ENCODE measurements around the gene P3H2. TPM values are rescaled to one million over a fixed set of nuclear protein-coding genes. Genes with fewer than 3 reads are reported as not detected.
A peak's percentile ranks its signal among the peaks of the same experiment; 100 is the strongest.

The P3H2 gene
- total and polyA plus RNA-seq, 9 of the 15 experiments (the other 6 are each of a cell fraction or from before 2014, with no cell fraction given): 0.04 to 0.26 (median 0.22) TPM; not detected in 6

DNA sequence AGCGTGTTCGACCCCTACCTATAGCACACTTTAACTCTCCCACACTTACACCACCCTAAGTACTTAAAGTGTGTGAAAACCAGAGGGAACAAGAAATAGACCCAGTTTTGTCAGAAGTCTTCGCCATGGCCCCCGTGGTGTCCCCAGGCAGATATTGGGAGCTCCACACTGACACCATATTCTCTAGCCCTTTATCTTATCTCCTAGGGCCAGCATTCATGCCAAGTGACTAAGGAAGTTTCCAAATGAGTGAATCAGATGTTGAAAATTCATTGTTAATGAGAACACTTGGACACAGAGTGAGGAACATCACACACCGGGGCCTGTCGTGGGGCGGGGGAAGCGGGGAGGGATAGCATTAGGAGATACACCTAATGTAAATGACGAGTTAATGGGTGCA lies 31.8 kb downstream of the P3H2 start:
- Histone ChIP-seq H4K20me1 (replicated peaks; ENCODE audit: control insufficient read depth, insufficient read depth, low read length) (no peaks in the 10 kb centered on the region), H3K9me1 (ENCODE audit: control insufficient read depth, insufficient read depth, low read length) (no peaks in the 10 kb centered on the region), H2AFZ (ENCODE audit: low read depth, low read length) (no peak overlapping the region), H3K79me2 (ENCODE audit: control insufficient read depth, insufficient read depth, low read length) (no peaks in the 10 kb centered on the region), H3K27ac (ENCODE audit: extremely low read depth, low read depth, low read length) (no peak overlapping the region), H3K36me3 (ENCODE audit: control insufficient read depth, insufficient read depth, low read length) (no peaks in the 10 kb centered on the region), H3K9me3 (replicated peaks; ENCODE audit: control insufficient read depth, insufficient read depth, low read depth, low read length) (no peaks in the 10 kb centered on the region), H3K4me2 (ENCODE audit: insufficient read depth, low read length) (no peak overlapping the region), H3K4me3 (no peak overlapping the region), H3K9ac (ENCODE audit: insufficient read depth in 1 of 2, low read depth in 2 of 2, low read length in 2 of 2) (no peak overlapping the region), H3K4me1 (replicated peaks in 1 of 2; ENCODE audit: control insufficient read depth in 2 of 2, insufficient read depth in 2 of 2, low read length in 2 of 2) (no peaks in the 10 kb centered on the region), H3K27me3 (ENCODE audit: control insufficient read depth in 2 of 2, insufficient read depth in 2 of 2, low read length in 2 of 2) (no peaks in the 10 kb centered on the region)
- no TSS peak for BruUV-seq (replicated peaks)
- intact Hi-C loops (cut with micrococcal nuclease) (no loop called here), in situ Hi-C loops (cut with MboI) (no loop called here)
- FAIRE-seq (no peak), ATAC-seq (no peak), DNase-seq (ENCODE audit: extremely low read depth in 1 of 4, low spot score in 3 of 4) (peak in 1 of 4 experiments; percentile 3)
- POLR2A ChIA-PET: no interaction called here
- CTCF ChIA-PET (ENCODE audit: low intra/inter-chr PET ratio): no interaction called here
- TF ChIP-seq ZNF311 (CRISPR knock-in tag; IDR thresholded peaks at IDR 0.05) (peak; percentile 83; the same call in 1 of the 2 replicates), RBM25 (IDR thresholded peaks at IDR 0.05; ENCODE audit: low read depth, low read length, severe bottlenecking) (no peak), CSDE1 (IDR thresholded peaks at IDR 0.05) (no peak), SMAD3 (CRISPR knock-in tag; conservative IDR thresholded peaks at IDR 0.05) (no peak)
- TF ChIP-seq, protein P1, sequence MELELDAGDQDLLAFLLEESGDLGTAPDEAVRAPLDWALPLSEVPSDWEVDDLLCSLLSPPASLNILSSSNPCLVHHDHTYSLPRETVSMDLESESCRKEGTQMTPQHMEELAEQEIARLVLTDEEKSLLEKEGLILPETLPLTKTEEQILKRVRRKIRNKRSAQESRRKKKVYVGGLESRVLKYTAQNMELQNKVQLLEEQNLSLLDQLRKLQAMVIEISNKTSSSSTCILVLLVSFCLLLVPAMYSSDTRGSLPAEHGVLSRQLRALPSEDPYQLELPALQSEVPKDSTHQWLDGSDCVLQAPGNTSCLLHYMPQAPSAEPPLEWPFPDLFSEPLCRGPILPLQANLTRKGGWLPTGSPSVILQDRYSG (tag; conservative IDR thresholded peaks at IDR 0.05; ENCODE audit: low read depth): peak; percentile 84; the same call in 1 of the 2 replicates
- WGBS (ENCODE audit: insufficient coverage, low coverage, missing lambda C conversion rate): under 1% methylated on average over 8 of the region's 9 CpGs

DNA sequence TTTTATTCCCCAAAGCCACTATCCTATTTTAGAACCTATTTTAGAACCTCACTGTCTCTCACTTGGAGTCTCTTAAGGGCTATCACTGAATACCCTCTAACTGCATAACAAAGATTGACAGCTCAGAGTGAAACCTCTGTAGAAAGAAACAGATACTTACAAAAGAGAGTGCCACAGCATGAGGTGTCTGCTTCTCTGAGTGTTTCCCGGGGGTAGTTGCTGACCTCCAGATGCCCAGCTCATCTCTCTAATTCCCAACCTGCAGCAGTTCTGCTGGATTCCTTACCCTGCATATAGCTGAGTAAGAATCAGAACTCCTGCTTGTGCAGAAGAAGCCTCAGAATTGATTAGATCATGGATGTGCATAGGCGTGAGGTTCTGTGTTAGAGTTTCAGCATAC lies 34.5 kb downstream of the P3H2 start:
- Histone ChIP-seq H3K9ac (ENCODE audit: insufficient read depth in 1 of 2, low read depth in 2 of 2, low read length in 2 of 2) (no peak overlapping the region), H3K9me1 (ENCODE audit: control insufficient read depth, insufficient read depth, low read length) (no peaks in the 10 kb centered on the region), H3K4me1 (replicated peaks in 1 of 2; ENCODE audit: control insufficient read depth in 2 of 2, insufficient read depth in 2 of 2, low read length in 2 of 2) (no peaks in the 10 kb centered on the region), H4K20me1 (replicated peaks; ENCODE audit: control insufficient read depth, insufficient read depth, low read length) (no peaks in the 10 kb centered on the region), H2AFZ (ENCODE audit: low read depth, low read length) (no peak overlapping the region), H3K4me3 (no peak overlapping the region), H3K79me2 (ENCODE audit: control insufficient read depth, insufficient read depth, low read length) (no peaks in the 10 kb centered on the region), H3K27me3 (ENCODE audit: control insufficient read depth in 2 of 2, insufficient read depth in 2 of 2, low read length in 2 of 2) (no peaks in the 10 kb centered on the region), H3K27ac (ENCODE audit: extremely low read depth, low read depth, low read length) (no peak overlapping the region), H3K4me2 (ENCODE audit: insufficient read depth, low read length) (no peak overlapping the region), H3K36me3 (ENCODE audit: control insufficient read depth, insufficient read depth, low read length) (no peaks in the 10 kb centered on the region), H3K9me3 (replicated peaks; ENCODE audit: control insufficient read depth, insufficient read depth, low read depth, low read length) (no peaks in the 10 kb centered on the region)
- in situ Hi-C loops (cut with MboI) (no loop called here), intact Hi-C loops (cut with micrococcal nuclease) (no loop called here)
- FAIRE-seq (no peak), DNase-seq (ENCODE audit: extremely low read depth in 1 of 4, low spot score in 3 of 4) (no peak), ATAC-seq (no peak)
- ChIA-PET CTCF (ENCODE audit: low intra/inter-chr PET ratio) (no interaction called here), POLR2A (no interaction called here)
- no TSS peak for BruUV-seq (replicated peaks)
- 0% methylated on average over 2 of the region's 2 CpGs for WGBS (ENCODE audit: insufficient coverage, low coverage, missing lambda C conversion rate)
- TF ChIP-seq DMBX1 (CRISPR knock-in tag; IDR thresholded peaks at IDR 0.05; ENCODE audit: borderline replicate concordance): no peak
- no peak for TF ChIP-seq CC2D1A (IDR thresholded peaks at IDR 0.05)
- no peak for TF ChIP-seq PURB (CRISPR knock-in tag; IDR thresholded peaks at IDR 0.05; ENCODE audit: low read depth)
- no peak for TF ChIP-seq LCOR (CRISPR knock-in tag; IDR thresholded peaks at IDR 0.05)
- no peak for TF ChIP-seq SMAD4 (CRISPR knock-in tag; conservative IDR thresholded peaks at IDR 0.05)
- TF ChIP-seq ESRRA (IDR thresholded peaks at IDR 0.05; ENCODE audit: borderline replicate concordance, low read depth): no peak
- no peak for TF ChIP-seq HCFC1 (IDR thresholded peaks at IDR 0.05; ENCODE audit: low read depth, low read length)
- no peak for TF ChIP-seq ZZZ3 (IDR thresholded peaks at IDR 0.05)
- TF ChIP-seq, protein P2, sequence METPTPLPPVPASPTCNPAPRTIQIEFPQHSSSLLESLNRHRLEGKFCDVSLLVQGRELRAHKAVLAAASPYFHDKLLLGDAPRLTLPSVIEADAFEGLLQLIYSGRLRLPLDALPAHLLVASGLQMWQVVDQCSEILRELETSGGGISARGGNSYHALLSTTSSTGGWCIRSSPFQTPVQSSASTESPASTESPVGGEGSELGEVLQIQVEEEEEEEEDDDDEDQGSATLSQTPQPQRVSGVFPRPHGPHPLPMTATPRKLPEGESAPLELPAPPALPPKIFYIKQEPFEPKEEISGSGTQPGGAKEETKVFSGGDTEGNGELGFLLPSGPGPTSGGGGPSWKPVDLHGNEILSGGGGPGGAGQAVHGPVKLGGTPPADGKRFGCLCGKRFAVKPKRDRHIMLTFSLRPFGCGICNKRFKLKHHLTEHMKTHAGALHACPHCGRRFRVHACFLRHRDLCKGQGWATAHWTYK (CRISPR knock-in tag; IDR thresholded peaks at IDR 0.05): no peak
- TF ChIP-seq PTBP1 (IDR thresholded peaks at IDR 0.05; ENCODE audit: low read depth, low read length): no peak
- no peak for TF ChIP-seq RBM15 (IDR thresholded peaks at IDR 0.05; ENCODE audit: insufficient read depth, low read length)
